Left ventricle myocardium inferior (tissue), 1 donor: Measurements from ENCODE around the gene ECT2. TPM values are rescaled to one million over a fixed set of nuclear protein-coding genes. Genes with fewer than 3 reads are reported as not detected.
"Not testable (repeated sequence)": the region's sequence is repeated elsewhere in the genome, so short reads cannot be mapped to it uniquely, and the experiment has no call there.

ENCODE experiments used
- DNase-seq: peaks from one replicate; pipeline ENCODE4 v3.0.0-alpha.2; 2020
- H3K27ac ChIP-seq: fragments of 200-600 bp; replicated peaks from 2 replicates; pipeline ENCODE4 v1.8.0; 2021
- H3K27me3 ChIP-seq: fragments of 200-600 bp; 2 replicates; pipeline ENCODE4 v1.8.0; 2021; ENCODE audit warnings: low read depth
- H3K36me3 ChIP-seq: fragments of 200-600 bp; 2 replicates; pipeline ENCODE4 v1.8.0; 2021
- H3K4me1 ChIP-seq: fragments of 200-600 bp; 2 replicates; pipeline ENCODE4 v1.8.0; 2021
- H3K4me3 ChIP-seq: fragments of 200-600 bp; 2 replicates; pipeline ENCODE4 v1.8.0; 2021; ENCODE audit warnings: mild to moderate bottlenecking, moderate library complexity
- H3K9me3 ChIP-seq: fragments of 200-600 bp; replicated peaks from 2 replicates; pipeline ENCODE4 v1.8.0; 2021
- intact Hi-C: fragments of 100-400 bp; cut with micrococcal nuclease; formaldehyde crosslinking; loops from one replicate; pipeline ENCODE4 v1.11.0; 2022
- long read RNA-seq: library from polyadenylated mRNA; unstranded; transcript quantifications from one replicate; pipeline ENCODE4 v2.0.0, GENCODE V29; 2021
- total RNA-seq: library from RNA; stranded (reverse); fragmentation: NEBNext Ultra II Directional; extraction: Animal tissue kit (Norgen Biotek cat#: 25700); gene quantifications from one replicate; pipeline ENCODE4 v1.2.1, GENCODE V29; 2021
- TF ChIP-seq, protein P1 (sequence below): fragments of 200-600 bp; IDR thresholded peaks from 2 replicates; pipeline ENCODE4 v1.8.0; 2021; ENCODE audit warnings: antibody characterized with exemption, mild to moderate bottlenecking, borderline replicate concordance
- donor health status: DM: no; HTN: yes; CAD: no; lungs with severe emphysema.

ECT2 gene, protein sequence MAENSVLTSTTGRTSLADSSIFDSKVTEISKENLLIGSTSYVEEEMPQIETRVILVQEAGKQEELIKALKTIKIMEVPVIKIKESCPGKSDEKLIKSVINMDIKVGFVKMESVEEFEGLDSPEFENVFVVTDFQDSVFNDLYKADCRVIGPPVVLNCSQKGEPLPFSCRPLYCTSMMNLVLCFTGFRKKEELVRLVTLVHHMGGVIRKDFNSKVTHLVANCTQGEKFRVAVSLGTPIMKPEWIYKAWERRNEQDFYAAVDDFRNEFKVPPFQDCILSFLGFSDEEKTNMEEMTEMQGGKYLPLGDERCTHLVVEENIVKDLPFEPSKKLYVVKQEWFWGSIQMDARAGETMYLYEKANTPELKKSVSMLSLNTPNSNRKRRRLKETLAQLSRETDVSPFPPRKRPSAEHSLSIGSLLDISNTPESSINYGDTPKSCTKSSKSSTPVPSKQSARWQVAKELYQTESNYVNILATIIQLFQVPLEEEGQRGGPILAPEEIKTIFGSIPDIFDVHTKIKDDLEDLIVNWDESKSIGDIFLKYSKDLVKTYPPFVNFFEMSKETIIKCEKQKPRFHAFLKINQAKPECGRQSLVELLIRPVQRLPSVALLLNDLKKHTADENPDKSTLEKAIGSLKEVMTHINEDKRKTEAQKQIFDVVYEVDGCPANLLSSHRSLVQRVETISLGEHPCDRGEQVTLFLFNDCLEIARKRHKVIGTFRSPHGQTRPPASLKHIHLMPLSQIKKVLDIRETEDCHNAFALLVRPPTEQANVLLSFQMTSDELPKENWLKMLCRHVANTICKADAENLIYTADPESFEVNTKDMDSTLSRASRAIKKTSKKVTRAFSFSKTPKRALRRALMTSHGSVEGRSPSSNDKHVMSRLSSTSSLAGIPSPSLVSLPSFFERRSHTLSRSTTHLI
- total RNA-seq, result 4.8 TPM
- long read RNA-seq, full-length matches to known transcripts, result 1 of 1 reads
- long read RNA-seq, partial matches to known transcripts, result 0 of 1 reads
- long read RNA-seq, other reads (novel, unspliced or antisense), result 0 of 1 reads

DNA sequence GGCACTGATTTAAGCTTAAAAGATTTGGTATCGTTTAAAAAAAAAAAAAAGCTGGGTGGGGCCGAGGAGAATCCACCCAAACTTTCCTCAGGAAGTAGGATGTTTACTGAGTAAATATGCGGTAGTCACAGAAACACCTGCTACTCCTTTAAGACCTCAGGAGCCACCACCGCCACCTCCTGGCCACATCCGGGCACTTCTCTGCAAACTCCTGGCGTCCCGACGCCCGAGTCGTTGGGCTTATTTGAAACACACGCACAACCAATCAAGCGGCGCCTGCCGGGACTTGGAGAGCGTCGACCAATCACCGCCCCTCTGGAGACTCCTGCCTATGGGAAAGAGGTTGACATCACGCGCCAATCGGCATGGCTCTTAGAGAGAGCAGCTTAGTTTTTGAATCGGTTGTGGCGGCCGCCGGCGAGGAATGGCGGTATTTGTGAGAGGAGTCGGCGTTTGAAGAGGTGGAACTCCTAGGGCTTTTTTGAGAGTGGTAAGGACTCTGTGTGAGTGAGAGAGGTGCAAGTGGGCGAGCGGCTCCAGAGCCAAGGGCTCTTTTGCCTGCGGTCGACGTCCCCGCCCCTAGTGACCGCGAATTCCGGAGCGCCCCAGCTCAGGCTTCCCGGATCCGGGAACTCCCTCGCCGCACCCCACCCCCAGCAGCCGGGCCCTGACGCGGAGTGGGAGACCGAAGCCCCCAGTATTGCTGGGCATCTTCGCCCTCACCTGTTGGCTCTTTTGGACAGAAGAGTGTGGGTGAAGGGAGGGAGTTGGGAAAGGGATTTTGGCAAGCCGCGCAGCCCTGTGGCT, at the start of gene ECT2:
ECT2 (plus strand) TSS at position 359 of the 807 bp plus-strand sequence. CDS start 3,805 bp downstream, outside the sequence.
- peak; percentile 98 for DNase-seq
- intact Hi-C loops, result no loop called here
- H3K36me3 ChIP-seq, result no peaks in the 10 kb centered on the region
- H3K4me3 ChIP-seq, result peak within 1 kb of the TSS; percentile 94
- H3K27me3 ChIP-seq, result no peaks in the 10 kb centered on the region
- peaks cover 31% of the 10 kb centered on the region for H3K4me1 ChIP-seq
- H3K9me3 ChIP-seq, result no peaks in the 10 kb centered on the region
- TF ChIP-seq, protein P1, sequence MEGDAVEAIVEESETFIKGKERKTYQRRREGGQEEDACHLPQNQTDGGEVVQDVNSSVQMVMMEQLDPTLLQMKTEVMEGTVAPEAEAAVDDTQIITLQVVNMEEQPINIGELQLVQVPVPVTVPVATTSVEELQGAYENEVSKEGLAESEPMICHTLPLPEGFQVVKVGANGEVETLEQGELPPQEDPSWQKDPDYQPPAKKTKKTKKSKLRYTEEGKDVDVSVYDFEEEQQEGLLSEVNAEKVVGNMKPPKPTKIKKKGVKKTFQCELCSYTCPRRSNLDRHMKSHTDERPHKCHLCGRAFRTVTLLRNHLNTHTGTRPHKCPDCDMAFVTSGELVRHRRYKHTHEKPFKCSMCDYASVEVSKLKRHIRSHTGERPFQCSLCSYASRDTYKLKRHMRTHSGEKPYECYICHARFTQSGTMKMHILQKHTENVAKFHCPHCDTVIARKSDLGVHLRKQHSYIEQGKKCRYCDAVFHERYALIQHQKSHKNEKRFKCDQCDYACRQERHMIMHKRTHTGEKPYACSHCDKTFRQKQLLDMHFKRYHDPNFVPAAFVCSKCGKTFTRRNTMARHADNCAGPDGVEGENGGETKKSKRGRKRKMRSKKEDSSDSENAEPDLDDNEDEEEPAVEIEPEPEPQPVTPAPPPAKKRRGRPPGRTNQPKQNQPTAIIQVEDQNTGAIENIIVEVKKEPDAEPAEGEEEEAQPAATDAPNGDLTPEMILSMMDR, result peak; percentile 84
- peak within 1 kb of the TSS; percentile 88 for H3K27ac ChIP-seq

DNA sequence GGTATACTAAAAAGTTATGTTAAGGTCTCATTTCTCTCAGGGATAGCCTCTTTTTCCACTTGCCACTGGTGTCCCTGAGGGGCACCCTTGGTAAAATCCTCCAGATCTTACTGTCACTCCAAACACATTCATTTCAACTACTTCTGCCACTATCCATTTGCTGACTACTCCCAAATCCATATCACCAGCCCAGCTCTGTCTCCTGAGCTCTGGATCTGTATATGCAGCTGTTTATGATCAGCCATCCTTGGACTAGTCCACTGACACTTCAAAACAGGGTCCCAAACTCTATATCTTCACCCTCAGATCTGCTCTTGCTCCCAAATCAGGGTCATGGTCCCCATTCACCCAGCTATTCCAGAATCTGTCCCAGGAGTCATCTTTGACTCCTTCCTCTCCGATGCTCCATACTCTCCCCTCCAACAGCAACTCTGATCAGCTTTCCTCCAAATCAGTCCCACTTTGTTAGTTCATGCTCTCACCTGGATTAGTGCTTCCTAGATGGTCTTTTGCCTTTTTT, 49.5 kb upstream of the ECT2 start:
- DNase-seq, result no peak
- H3K36me3 ChIP-seq, result peaks cover 3% of the 10 kb centered on the region
- H3K9me3 ChIP-seq, result no peaks in the 10 kb centered on the region
- peaks cover 87% of the 10 kb centered on the region for H3K4me1 ChIP-seq
- intact Hi-C loops, result no loop called here
- H3K4me3 ChIP-seq, result no peak overlapping the region
- peak overlapping the region; percentile 67 for H3K27ac ChIP-seq
- no peaks in the 10 kb centered on the region for H3K27me3 ChIP-seq
- TF ChIP-seq, protein P1, result no peak

DNA sequence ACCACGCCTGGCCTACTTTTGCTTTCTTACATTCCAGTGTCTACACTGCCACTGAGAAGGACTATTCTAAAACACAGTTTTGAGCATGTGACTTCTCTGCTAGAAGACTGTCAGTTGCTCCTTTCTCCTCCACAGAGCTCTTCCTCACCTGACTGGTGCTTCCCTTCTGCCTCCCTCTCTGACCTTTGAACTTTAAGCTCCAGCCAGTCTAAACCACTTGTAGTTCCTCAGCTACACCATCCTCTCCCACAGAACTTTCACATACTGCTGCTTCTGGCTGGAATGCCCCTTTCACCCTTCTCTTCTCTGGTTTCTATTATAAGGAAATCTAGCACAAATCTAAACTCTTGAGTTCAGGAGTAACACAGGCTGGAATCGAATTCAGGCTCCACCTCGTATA, 48.8 kb upstream of the ECT2 start:
- Histone ChIP-seq H3K27ac (peak overlapping the region; percentile 37), H3K27me3 (no peaks in the 10 kb centered on the region), H3K36me3 (peaks cover 3% of the 10 kb centered on the region), H3K9me3 (no peaks in the 10 kb centered on the region), H3K4me1 (peaks cover 81% of the 10 kb centered on the region), H3K4me3 (no peak overlapping the region)
- DNase-seq, result no peak
- intact Hi-C loops, result no loop called here
- TF ChIP-seq, protein P1, result no peak

DNA sequence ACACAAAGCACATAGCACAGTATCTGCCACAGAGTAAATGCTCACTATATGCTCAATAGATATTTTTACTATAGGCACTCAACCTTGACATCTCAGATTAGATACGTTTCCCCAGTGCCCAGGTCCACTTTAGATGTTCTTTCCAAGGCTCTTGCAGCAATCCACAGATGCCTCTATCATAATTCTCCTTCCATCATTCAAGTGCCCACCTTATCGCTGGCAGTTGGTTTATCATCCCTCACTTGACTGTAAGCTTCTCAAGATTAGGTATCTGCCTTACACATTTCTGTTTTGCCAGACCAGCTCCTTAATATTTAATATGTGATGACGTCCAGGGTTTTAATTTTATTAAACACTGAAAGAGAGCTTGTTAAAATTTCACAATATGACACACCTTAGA, 48.3 kb upstream of the ECT2 start:
- Histone ChIP-seq H3K4me3 (no peak overlapping the region), H3K9me3 (no peaks in the 10 kb centered on the region), H3K36me3 (peaks cover 3% of the 10 kb centered on the region), H3K4me1 (peaks cover 83% of the 10 kb centered on the region), H3K27me3 (no peaks in the 10 kb centered on the region), H3K27ac (peak overlapping the region; percentile 37)
- DNase-seq, result no peak
- TF ChIP-seq, protein P1, result no peak
- intact Hi-C loops, result no loop called here

DNA sequence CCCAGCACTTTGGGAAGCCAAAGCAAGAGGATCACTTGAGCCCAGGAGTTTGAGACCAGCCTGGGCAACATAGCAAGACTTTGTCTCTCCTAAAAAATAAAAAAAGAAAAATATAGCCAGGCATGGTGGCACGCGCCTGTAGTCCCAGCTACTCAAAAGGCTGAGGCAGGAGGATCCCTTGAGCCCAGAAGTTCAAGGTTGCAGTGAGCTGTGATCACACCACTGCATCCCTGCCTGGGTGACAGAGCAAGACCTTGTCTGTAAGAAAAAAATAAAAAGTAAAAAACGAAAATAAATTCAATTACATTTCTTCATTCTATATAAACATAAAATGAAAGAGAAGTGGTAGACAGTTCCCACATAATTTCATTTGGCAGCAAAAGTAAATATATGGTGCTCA, 47.8 kb upstream of the ECT2 start:
- peaks cover 83% of the 10 kb centered on the region for H3K4me1 ChIP-seq

More for the DNA sequence above, 47.8 kb upstream of the ECT2 start:
- DNase-seq, H3K9me3 ChIP-seq, intact Hi-C loops, H3K4me3 ChIP-seq, H3K36me3 ChIP-seq, H3K27me3 ChIP-seq: not testable (repeated sequence)
- peak overlapping the region; percentile 37 for H3K27ac ChIP-seq
